NT2/D1 (cell line): Measurements from ENCODE around the gene SNX14.

Experiments
- SUZ12 ChIP-seq: IDR thresholded peaks from 2 replicates; pipeline ENCODE4 v1.6.1; 2011; ENCODE audit not compliant: insufficient read length, insufficient read depth; ENCODE audit errors: extremely low read depth
- YY1 ChIP-seq: IDR thresholded peaks from 2 replicates; pipeline ENCODE4 v1.6.1; 2011; ENCODE audit not compliant: insufficient read length, insufficient read depth
- ZNF274 ChIP-seq: IDR thresholded peaks from 2 replicates; pipeline ENCODE4 v1.6.1; 2011; ENCODE audit warnings: mild to moderate bottlenecking, low read depth, low read length

GRCh38 chr6:85628353-85628752, 34.7 kb upstream of the SNX14 start:
- no peak for TF ChIP-seq SUZ12
- TF ChIP-seq ZNF274 = no peak
- TF ChIP-seq YY1 = no peak
